Colon (tissue), 2 donors: Measurements from ENCODE around the gene PDPK1.

ENCODE experiments used
- FAIRE-seq: peaks from 2 replicates; lab custom pipeline; 2012; peaks lifted over from hg19 to GRCh38; lab: Jason Lieb, UNC
- donor health status: control.
- donor health status: control.

Gene PDPK1

DNA sequence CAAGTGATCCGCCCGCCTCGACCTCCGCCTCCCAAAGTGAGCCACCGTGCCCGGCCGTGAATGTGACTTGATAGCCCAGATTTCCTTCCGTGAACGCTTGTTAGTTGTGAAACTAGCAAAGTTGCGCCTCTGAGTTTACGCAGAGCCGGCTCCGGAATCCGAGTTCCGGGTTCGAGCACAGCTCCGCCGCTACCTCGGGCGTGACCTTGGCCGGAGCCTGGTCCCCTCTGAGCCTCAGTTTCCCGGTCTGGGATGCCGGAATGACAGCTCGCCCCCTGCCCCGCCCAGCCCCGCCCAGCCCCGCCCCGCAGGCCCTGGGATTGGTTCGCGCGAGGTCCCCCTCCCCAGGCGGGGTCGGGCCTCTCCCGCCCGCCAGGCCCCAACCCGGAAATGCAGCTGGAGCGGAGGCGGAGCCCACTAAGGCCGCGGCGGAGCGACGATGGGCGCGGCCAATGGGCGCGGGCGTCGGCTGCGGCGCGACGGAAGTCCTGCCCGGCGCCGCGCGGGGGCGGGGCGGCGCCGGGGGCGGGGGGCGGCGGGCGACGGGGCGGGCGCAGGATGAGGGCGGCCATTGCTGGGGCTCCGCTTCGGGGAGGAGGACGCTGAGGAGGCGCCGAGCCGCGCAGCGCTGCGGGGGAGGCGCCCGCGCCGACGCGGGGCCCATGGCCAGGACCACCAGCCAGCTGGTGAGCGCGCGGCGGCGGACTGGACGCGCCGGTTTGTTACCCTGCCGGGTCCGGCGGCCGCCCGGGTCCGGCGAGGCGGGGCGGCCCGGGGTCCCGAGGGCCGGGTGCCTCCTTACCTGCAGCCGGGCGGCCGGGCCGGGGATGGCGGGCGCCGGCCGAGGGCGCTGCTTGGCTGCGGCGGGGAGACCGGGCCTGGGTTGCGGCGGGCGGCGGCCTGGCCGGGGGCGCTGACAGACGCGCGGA lies at the start of gene PDPK1:
TSS of gene PDPK1 (plus strand) at position 571 of the 929 bp plus-strand sequence. CDS start at position 663, 92 bp downstream.
- FAIRE-seq, result no peak

DNA sequence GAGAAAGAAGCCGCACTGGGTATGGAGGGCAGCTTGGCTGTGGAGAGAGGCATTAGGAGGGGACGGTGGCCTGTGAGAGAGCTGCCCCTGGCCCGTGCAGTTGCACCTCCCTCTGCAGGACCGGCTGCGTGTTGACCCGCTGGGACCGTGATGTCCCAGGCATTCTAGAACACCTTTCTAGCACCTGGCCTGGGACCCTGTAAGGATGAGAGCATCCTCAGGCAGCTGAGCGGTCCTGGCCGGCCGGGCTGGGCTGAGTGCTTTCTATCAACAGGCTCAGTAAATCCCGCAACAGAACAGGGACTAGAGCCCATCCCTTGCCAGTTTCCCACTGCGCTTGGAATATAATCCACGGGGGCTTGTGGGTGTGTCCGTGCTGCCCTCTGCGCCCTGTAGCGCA lies 48.2 kb upstream of the PDPK1 start:
- FAIRE-seq, result no peak

DNA sequence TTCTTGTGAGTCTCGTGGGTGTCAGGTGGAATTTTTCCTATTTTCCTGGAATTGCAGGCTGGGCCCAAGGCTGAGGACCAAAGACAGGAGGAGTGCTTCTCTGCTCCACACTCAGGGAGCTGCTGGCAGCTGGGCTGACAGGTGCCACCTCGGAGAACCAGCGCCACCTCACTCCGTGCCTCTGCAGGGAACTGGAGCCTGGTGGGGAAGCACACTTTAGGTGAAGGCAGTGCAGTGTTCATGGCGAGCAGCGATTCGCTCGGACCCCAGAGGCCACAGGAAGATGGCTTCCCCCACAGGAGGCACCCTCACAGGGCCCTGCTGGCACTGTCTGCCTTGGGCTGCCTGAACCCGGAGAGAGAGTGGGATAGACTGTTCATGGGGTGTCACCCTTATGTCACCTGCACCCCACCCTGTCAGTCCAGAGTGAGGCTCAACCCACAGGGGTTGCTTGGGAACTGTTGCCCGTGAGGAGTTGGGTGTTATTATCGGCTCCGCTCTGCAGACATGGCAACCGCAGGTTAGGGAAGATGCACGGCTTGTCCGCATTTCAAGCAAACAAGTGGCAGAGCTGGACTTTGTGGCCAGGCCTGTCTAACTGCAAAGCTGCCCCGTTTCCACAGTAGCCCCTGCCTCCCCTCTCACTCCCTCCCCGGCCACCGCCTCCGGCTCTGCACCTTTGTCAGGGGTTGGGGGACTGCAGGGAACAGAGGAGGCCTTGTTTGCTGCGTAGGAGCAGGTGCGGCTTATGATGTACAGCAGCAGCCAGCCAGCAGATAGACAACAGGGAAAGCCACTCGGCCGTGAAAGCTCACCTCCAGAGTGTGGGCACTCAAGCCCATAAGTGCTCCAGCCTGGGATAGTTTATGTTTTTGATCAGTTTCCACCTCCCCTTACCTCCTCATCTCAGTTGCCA lies 47.4 kb upstream of the PDPK1 start:
- no peak for FAIRE-seq

DNA sequence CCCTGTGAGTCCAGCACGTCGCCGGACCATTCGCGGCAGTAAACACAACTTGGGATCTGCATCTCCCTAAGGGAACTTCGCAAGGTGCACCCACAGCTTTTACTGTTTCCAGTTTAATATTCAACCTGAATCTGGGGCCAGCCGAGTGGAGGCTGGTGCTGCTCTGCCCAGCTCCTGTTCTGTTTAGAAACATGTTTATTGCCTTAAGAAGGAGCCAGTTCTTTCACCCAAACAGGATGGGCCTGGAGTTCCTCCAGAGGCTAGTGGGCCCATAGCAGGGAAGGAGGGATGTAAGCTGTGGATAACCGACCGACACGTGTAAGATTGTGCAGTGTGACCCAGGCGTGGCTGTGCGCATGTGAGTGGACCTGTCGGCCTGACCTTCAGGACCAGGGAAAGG lies 45.5 kb upstream of the PDPK1 start:
- no peak for FAIRE-seq

DNA sequence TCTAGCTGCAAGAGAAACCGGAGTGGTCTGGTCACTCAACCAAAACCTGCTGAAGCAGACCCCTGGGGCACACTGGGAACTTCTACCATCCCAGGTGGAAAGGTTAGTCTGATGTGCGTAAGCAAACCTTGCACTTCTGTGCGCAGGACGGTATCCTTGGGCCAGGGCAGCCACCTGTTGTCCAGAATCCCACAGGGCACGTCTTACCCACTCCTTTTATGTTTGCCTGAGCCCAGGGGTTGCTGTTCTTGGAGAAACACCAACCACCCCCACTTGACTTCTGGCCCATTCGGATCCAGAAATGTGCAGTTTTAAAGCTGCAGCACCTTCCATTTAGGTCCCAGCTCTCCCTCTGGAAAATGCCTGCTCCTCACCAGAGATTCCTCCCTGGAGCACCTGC lies 44.2 kb upstream of the PDPK1 start:
- no peak for FAIRE-seq

DNA sequence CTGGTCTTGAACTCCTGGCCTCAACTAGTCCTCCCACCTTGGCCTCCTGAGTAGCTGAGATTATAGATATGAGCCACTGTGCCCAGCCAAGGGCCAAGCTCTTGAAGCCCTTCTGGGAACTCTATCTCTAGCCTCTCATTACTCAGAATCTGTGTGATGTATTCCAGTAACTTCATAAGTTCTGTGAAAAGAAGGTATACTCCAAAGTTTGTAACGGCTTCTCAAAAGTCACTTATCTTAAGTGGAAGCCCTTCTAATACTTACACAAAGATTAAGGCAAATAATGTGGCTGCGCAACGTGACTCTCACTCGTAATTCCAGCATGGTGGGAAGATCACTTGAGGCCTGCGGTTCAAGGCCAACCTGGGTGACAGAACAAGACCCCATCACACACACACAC lies 43.2 kb upstream of the PDPK1 start:
- no peak for FAIRE-seq

DNA sequence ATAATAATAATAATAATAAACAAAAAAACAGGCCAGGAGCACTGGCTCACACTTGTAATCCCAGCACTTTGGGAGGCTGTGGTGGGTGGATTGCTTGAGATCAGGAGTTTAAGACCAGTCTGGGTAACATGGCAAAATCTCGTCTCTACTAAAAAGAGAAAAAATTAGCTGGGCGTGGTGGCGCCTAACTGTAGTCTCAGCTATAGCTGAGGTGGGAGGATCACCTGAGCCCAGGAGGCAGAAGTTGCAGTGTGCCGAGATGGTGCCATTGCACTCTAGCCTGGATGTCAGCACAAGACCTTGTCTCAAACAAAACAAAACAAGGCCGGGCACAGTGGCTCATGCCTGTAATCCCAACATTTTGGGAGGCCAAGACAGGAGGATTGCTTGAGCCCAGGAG lies 42.8 kb upstream of the PDPK1 start:
- FAIRE-seq, result no peak

DNA sequence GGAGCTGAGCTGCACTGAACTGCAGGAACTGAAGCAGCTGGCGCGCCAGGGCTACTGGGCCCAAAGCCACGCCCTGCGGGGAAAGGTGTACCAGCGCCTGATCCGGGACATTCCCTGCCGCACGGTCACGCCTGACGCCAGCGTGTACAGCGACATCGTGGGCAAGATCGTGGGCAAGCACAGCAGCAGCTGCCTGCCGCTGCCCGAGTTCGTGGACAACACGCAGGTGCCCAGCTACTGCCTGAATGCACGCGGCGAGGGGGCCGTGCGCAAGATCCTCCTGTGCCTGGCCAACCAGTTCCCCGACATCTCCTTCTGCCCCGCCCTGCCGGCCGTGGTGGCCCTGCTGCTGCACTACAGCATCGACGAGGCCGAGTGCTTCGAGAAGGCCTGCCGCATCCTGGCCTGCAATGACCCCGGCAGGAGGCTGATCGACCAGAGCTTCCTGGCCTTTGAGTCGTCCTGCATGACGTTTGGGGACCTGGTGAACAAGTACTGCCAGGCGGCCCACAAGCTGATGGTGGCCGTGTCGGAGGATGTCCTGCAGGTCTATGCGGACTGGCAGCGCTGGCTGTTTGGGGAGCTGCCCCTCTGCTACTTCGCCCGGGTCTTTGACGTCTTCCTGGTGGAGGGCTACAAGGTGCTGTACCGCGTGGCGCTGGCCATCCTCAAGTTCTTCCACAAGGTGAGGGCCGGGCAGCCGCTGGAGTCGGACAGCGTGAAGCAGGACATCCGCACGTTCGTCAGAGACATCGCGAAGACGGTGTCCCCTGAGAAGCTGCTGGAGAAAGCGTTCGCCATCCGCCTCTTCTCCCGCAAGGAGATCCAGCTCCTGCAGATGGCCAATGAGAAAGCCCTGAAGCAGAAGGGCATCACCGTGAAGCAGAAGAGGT lies 41.4 kb upstream of the PDPK1 start:
- FAIRE-seq, result no peak

DNA sequence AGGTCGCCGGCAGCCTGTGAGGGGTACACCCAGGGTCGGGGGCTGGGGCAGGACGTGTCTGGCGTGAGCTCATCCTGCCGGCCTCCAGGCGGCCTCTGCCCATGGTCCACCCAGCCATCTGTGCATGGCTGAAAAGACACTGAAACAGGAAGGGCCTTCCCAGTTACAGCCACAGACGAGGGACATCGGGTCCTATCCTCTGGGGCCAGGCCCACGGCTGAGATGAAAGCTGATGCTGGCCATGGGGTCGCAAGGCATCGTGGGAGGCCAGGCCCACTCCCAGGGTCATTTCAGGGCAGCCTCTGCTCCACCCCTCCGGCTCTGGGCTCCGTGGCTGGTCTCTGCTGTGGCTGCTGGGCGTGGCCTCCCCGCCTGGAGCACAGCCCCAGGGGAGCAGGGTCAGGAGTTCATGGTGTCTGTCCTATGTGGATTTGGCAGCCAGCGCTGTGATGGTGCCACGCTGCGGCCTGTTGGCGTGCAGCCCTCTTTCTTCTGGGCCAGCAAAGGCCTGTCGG lies 40.6 kb upstream of the PDPK1 start:
- FAIRE-seq, result no peak

DNA sequence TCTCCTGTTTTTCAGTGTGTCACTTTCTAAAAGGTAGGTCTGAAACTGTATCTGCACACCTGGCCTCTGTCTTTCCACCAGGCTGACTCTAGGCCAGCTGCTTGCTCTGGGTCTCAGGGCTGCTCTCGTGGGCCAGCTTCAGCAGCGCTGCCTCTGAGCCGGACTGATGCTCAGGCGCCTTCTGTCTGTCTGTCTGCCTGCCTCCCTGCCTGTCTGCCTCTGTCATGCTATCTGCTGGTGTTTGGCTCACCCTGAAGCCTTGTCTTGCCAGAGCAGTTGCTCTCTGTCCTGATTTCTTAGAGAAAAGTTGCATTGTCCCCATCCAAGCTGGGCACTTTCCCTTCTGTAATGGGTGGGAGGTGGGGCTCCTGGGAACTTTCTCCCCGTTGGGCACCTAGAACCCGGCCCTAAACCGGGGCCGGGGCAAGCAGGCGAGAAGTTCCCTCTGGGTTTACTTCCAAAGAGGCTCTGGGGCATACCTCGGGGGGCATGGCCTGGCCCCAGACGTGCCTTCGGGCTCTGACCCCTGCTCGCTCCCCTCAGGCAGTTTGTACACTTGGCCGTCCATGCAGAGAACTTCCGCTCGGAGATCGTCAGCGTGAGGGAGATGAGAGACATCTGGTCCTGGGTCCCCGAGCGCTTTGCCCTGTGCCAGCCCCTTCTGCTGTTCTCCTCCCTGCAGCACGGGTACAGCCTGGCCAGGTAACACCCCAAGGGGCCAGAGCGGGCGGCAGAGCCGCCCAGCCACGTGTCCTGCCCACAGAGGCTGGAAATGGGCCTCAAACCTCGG lies 39.9 kb upstream of the PDPK1 start:
- FAIRE-seq, result no peak

DNA sequence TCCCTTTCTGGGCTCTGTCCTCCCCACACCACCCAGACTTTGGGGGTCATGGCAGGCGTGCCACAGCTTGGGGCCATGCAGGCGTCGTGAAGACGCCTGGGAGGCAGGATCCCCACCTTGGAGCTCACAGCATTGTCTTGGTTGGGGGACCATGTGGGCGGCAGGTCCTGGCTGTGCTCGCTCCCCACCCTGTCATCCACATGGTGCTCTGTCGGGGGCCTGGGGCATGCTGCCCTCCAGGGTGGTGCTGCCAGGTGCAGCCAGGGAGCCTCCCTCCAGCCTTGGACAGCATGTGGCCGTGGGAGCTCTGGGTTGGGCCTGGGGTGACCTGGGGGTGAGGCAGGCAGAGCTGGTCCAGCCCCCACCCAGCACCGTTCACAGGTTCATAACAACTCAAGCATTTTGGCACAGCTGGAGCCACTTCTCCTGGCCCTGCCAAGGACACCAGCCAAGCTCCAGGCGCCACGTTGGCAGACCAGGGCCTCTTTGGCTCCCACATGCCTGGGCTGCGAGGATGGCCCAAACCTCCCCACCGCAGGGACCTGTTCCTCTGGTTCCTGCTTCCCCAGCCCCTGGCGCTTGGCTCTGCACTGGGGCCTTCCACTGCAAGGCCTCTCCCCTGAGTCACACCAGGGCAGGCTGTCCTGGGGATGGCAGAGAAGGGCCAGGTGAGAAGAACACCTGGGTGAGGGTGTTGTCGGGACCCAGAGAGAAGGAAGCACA lies 39.1 kb upstream of the PDPK1 start:
- FAIRE-seq, result no peak

DNA sequence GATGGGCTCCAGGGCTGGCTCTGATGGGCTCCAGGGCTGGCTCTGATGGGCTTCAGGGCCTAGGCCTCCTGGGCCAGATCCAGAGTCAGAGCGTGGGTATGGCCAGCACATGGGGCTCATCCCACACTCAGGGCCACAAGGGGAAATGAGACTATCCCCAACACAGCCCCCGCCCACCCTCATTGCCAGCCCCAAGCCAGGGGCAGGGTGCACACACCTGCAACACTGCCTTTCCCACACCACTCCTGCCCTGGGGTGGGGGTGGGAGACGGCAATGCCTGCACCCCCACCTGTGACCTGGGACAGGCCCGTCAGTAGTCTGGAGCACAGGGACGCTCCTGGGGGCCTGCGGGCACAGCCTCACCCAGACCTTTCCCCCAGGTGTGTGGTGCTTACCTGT lies 38.4 kb upstream of the PDPK1 start:
- FAIRE-seq, result no peak

DNA sequence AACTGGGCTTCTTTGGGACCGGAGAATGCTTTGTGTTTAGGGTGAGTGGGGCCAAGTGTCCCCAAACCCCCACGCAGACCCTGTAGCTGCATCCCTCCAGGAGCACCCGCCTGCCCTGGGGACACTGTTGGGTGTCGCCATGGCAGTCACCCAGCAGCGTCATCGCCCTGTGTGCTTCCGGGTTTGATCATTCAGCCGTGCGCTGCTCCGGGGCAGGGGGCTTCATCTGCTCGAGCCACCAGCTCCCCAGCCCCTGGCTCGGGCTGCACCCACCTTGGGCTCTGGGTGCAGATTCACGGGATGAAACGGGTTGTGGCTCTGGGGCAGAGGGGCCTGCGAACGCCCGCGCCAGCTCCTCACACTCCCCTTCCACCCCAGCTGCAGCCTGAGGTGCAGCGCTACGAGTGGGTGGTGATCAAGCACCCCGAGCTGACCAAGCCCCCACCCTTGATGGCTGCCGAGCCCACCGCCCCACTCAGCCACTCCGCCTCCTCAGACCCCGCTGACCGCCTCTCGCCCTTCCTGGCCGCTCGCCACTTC lies 37.9 kb upstream of the PDPK1 start:
- no peak for FAIRE-seq

DNA sequence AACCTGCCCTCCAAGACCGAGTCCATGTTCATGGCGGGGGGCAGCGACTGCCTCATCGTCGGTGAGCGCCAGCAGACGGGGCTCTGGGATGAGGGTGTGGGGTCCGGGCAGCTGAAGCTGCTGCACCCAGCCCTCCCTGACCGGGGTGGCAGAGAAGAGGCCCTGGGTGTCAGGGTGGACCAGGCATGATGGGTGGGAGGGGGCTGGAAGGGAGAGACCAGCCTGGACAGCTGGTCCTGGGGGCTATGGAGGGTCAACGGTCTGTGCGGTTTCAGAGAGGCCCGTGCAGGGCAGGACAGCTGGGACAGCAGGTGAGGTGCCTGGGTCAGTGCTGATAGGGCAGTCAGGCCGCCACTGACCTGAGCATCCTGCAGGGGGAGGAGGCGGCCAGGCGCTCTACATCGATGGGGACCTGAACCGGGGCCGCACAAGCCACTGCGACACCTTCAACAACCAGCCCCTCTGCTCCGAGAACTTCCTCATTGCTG lies 37.3 kb upstream of the PDPK1 start:
- no peak for FAIRE-seq

DNA sequence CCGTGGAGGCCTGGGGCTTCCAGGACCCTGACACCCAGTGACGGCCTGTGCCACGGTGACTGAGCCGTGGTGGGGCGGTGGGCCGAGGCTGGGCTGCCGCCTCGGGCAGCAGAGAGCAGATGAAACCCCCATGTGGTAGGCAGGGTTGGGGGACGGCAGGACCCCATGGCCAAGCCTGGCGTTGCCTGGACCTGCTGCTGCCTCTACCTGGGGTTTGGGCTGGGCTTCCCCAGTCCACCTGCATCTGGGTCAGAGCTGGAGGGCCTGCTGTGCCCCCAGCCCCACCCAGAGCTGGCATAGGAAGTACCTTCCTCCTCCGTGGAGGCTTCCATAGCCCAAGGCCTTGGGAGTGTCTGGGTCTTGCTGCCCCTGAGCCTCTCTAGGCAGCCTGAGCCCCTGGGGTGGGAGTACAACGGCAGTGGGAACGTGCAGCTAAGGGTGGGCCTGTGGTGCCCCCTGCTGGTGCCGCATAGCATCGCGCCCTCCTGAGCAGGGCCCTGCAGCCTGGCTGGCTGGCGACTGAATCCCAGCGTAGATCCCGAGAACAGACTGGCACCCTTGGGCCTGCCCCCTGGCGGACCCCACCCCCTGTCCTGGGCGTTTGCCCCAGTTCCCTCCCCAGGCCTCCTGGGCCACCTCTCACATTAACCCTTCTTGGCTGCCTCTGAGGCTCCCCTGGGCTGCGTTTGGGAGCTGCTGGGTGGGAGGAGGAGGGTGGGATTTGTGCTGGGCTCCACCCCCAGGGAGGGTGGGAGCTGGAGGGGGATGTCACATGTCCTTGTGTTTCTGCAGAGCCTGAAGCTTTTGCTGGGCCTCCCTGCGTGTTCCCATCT lies 36.7 kb upstream of the PDPK1 start:
- no peak for FAIRE-seq

DNA sequence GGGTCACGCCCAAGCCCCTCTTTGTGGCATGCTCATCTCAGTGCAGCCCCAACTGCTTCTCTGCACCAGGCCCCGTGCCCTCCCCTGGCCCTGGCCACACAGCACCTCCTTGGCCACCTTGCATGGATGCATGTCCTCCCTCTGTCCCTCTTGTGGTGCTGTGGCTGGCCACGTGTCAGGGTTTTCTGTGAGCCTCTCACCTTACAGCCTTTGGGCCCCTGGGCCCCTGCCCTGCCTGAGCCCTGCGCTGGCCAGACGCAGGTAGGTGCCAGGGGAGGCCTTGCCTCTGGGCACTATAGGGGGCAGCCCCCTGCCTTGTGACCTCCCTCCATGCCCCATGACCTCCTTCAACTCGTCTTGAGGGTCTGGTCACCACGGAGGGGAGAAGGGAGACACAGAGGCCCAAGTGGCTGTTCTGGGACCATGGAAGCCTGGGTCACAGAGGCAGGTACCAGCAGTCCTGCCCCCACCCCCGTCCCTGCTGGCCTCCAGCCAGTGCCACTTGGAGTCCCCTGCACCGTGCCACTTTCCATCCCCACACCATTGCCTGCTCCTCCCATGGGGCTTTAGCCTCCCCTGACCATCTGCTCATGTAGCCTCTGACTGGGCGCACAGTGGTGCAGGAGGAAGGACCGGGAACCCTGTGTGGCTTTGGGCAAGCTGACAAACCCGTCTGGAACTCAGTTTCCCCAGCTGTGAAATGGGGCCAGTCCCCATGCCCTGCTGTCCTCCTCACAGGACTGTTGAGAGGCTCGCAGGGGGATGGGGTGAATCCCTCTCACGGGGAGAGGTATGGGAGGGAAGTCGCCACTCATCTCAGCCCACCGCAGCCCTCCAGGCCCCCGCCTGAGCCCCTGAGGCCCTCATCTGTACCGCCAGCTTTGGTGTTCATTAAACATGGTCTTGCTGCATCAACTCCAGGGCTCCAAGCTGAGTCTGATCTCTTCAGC lies 35.6 kb upstream of the PDPK1 start:
- no peak for FAIRE-seq

DNA sequence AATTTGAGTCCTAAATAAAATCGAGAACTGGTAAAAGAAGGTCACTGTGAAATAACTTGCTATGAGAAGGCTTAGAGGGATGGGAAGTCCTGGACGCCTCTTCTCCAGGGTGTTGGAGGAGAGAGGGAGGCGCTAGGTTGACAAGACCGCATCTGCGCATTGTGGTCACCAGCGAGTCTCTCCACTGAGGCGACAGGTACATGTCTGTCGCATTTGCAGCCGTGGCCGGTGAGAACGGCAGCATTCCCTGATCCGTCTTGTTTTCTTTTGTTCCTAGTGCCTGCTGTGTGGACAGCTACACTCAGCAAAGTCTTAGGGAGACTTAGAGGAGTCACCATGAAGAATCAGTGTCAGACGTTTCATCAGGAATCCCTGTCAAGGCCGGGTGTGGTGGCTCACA lies 32.1 kb upstream of the PDPK1 start:
- FAIRE-seq, result no peak
